Esophagus squamous epithelium (tissue), 4 donors: Measurements from ENCODE around the gene KIF26B.

Source experiments
- CTCF ChIP-seq, 6 experiments: fragments of 450-650 bp in 4 of 6; fragments of 200-600 bp in 2 of 6; sonication (generic) in 2 of 6; IDR thresholded peaks; one replicate each; pipeline ENCODE4 v1.5.1; 2016 to 2019; ENCODE audit warnings: antibody characterized with exemption in 6 of 6, mild to moderate bottlenecking in 4 of 6, moderate library complexity in 4 of 6
- POLR2A ChIP-seq, 4 donors: fragments of 450-650 bp; IDR thresholded peaks; one replicate each; pipeline ENCODE4 v1.6.1; 2017; ENCODE audit warnings: antibody characterized with exemption in 4 of 4, mild to moderate bottlenecking in 4 of 4, moderate library complexity in 3 of 4

GRCh38 chr1:245614476-245614875 lies 459.7 kb downstream of the KIF26B start:
- TF ChIP-seq POLR2A (IDR thresholded peaks at IDR 0.05) (no peak), CTCF (IDR thresholded peaks at IDR 0.05) (no peak)
